Thyroid gland (tissue), 4 donors: ENCODE measurements around the gene NPC1. TPM values are rescaled to one million over a fixed set of nuclear protein-coding genes. Genes with fewer than 3 reads are reported as not detected.
A peak's percentile ranks its signal among the peaks of the same experiment; 100 is the strongest.
"Not testable (repeated sequence)": the region's sequence is repeated elsewhere in the genome, so short reads cannot be mapped to it uniquely, and the experiment has no call there.

Experiments
- DNase-seq, 2 donors: peaks; one replicate each; pipeline ENCODE4 v3.0.0-alpha.2; 2019
- H3K27ac ChIP-seq, 3 donors: fragments of 200-600 bp; sonication (generic); 1 replicate in 2 of 3; 2 replicates in 1 of 3; pipeline ENCODE4 v1.5.1; 2016 to 2019; ENCODE audit warnings: mild to moderate bottlenecking in 1 of 3, moderate library complexity in 1 of 3
- H3K27me3 ChIP-seq: fragments of 200-600 bp; sonication (generic); one replicate; pipeline ENCODE4 v1.5.1; 2019
- H3K36me3 ChIP-seq, 2 donors: fragments of 200-600 bp; sonication (generic); one replicate each; pipeline ENCODE4 v1.5.1; 2016 to 2019
- H3K4me1 ChIP-seq, 2 donors: fragments of 200-600 bp; sonication (generic); one replicate each; pipeline ENCODE4 v1.5.1; 2017 to 2019
- H3K4me3 ChIP-seq, 3 donors: fragments of 200-600 bp; sonication (generic); replicated peaks in 1 of 3; 1 replicate in 2 of 3; 2 replicates in 1 of 3; pipeline ENCODE4 v1.5.1; 2016; ENCODE audit warnings: mild to moderate bottlenecking in 1 of 3
- H3K9me3 ChIP-seq: fragments of 200-600 bp; sonication (generic); one replicate; pipeline ENCODE4 v1.5.1; 2017
- POLR2A ChIP-seq, 2 donors: fragments of 450-650 bp; IDR thresholded peaks; one replicate each; pipeline ENCODE4 v1.6.1; 2017; ENCODE audit warnings: antibody characterized with exemption in 2 of 2, mild to moderate bottlenecking in 2 of 2, moderate library complexity in 1 of 2
- WGBS, 2 donors: methylation state at CpG; one replicate each; pipeline ENCODE4 v1.1.5; 2017; 5-methylcytosine and 5-hydroxymethylcytosine counted together
- intact Hi-C: fragments of 100-400 bp; cut with DNase I; formaldehyde crosslinking; loops from one replicate; pipeline ENCODE4 v1.15.1; 2023
- total RNA-seq, 4 donors: library from RNA; depleted of rRNA; stranded (reverse); fragments of >200 nt; gene quantifications; one replicate each; pipeline ENCODE4 v1.2.3, GENCODE V29; 2016
- TF ChIP-seq, protein P1 (sequence below), 6 experiments: fragments of 200-600 bp in 3 of 6; fragments of 450-650 bp in 3 of 6; sonication (generic) in 3 of 6; IDR thresholded peaks; one replicate each; pipeline ENCODE4 v1.5.1; 2016 to 2019; ENCODE audit warnings: antibody characterized with exemption in 6 of 6, mild to moderate bottlenecking in 2 of 6, inconsistent platforms in 1 of 6, moderate library complexity in 1 of 6

Gene NPC1
- total RNA-seq, 4 donors from 2014 or later = 32.8 to 68.6 (median 42.0) TPM

DNA sequence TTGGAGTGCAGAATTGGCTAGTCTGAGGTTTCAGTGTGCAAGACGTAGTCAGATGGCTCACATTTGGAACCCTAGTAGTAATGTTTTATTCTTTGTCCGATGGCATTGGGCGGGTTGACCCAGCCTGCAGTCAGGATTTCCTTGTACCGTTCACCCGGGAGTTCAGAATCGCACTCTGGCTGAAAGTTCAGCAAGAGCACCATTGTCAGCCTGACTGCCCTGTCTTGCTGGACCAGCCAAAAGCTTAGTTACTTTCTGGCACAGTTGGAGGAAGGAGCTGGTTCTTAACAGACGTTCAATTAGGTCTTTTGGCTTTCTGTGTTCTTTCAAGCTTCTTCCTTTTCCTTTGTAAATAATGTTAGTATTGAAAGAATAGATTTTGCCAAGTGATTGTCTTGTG is 64.4 kb downstream of the NPC1 start:
- peaks cover 61 to 75% of the 10 kb centered on the region in 2 donors for H3K36me3 ChIP-seq
- no peaks in the 10 kb centered on the region for H3K4me1 ChIP-seq
- WGBS, 2 donors = 74 to 85% methylated on average over 7 of the region's 7 CpGs
- H3K9me3 ChIP-seq = no peaks in the 10 kb centered on the region
- no peak overlapping the region for H3K27ac ChIP-seq
- intact Hi-C loops = no loop called here
- no peaks in the 10 kb centered on the region for H3K27me3 ChIP-seq
- DNase-seq = no peak
- H3K4me3 ChIP-seq = no peak overlapping the region
- no peak for TF ChIP-seq POLR2A (IDR thresholded peaks at IDR 0.05)
- TF ChIP-seq, protein P1, sequence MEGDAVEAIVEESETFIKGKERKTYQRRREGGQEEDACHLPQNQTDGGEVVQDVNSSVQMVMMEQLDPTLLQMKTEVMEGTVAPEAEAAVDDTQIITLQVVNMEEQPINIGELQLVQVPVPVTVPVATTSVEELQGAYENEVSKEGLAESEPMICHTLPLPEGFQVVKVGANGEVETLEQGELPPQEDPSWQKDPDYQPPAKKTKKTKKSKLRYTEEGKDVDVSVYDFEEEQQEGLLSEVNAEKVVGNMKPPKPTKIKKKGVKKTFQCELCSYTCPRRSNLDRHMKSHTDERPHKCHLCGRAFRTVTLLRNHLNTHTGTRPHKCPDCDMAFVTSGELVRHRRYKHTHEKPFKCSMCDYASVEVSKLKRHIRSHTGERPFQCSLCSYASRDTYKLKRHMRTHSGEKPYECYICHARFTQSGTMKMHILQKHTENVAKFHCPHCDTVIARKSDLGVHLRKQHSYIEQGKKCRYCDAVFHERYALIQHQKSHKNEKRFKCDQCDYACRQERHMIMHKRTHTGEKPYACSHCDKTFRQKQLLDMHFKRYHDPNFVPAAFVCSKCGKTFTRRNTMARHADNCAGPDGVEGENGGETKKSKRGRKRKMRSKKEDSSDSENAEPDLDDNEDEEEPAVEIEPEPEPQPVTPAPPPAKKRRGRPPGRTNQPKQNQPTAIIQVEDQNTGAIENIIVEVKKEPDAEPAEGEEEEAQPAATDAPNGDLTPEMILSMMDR (IDR thresholded peaks at IDR 0.05) = no peak

DNA sequence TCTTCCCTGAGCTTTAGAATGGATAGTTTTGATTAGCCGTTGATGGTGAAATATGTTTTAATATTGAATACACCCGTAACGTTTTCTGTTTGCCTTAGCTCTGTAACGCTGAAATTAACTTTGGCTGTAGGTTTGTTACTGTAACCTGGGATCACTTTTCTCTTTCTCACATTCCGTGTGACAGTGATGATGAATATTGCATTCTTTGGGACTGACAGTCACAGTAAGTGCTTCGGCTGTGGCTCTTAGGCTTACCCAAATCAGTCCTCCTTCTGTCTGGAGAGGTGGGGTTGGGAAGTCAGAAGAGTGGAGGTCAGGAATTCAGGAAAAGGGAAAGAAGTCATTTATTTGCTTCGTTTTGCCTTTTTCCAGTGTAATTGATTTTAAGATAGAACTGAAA is 65.0 kb downstream of the NPC1 start:
- WGBS, 2 donors = 86 to 87% methylated on average over 7 of the region's 7 CpGs
- no peak for DNase-seq
- Histone ChIP-seq H3K27ac (no peak overlapping the region), H3K27me3 (no peaks in the 10 kb centered on the region), H3K4me1 (no peaks in the 10 kb centered on the region), H3K9me3 (no peaks in the 10 kb centered on the region), H3K4me3 (no peak overlapping the region), H3K36me3 (peaks cover 55 to 69% of the 10 kb centered on the region in 2 donors)
- intact Hi-C loops = no loop called here
- TF ChIP-seq POLR2A (IDR thresholded peaks at IDR 0.05) = no peak
- TF ChIP-seq, protein P1 (IDR thresholded peaks at IDR 0.05) = no peak

DNA sequence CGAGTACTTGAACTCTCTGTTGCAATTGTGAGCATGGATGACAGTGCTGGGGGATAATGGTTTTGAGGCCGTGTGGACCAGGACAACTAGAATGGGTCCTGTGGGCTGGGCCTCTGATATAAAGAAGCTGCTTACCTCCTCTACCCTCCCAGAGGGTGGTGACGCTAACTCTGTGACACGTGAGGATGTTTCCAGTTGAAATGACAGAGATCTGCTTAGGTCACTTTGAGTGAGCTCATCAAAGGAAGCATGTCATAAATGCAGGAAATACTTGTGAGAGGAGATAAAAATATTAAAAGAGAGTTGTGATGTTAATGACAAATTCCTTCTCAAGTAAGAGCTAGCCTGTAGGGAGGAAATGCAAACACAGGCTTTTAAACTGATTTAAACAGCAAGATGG is 66.6 kb downstream of the NPC1 start:
- DNase-seq = no peak
- Histone ChIP-seq H3K27me3 (no peaks in the 10 kb centered on the region), H3K9me3 (no peaks in the 10 kb centered on the region), H3K27ac (no peak overlapping the region), H3K4me1 (peaks cover 0 to 11% of the 10 kb centered on the region in 2 donors), H3K36me3 (peaks cover 43 to 58% of the 10 kb centered on the region in 2 donors), H3K4me3 (no peak overlapping the region)
- TF ChIP-seq POLR2A (IDR thresholded peaks at IDR 0.05) = no peak
- TF ChIP-seq, protein P1 (IDR thresholded peaks at IDR 0.05) = no peak
- intact Hi-C loops = loop anchor here (5.0 kb wide), 1 partner anchor 68 kb away; the partner anchor contains the start of gene NPC1
- 78 to 87% methylated on average over 4 of the region's 4 CpGs for WGBS, 2 donors

DNA sequence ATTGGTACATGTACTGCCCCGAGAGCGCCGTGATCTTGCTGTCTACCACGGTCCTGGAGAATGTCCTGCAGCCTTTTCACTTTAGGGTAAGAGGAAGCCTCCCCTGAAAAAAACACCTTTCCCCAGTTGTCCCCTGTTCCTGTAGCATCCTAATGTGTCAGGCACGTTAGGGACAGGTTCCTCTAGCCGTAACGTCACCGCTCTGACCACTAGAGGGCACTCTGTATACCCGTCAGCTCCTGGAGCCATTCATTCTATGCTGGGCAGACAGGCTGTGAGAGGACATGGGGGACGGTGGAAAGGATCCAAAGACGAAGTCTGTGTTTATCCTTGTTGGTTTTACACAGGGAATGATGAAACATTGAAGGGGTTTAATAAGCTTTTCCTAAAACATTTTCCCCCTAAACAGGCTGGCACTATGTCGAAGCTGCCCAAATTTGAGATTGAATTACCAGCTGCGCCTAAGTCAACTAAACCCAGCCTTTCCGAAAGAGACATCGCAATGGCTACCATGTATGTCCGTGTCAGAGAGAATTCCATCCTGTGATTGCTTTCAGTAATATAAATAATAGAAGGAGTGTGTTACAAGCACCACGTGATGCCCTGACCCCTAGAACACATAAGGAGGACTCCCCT is 70.3 kb downstream of the NPC1 start:
- no peaks in the 10 kb centered on the region for H3K9me3 ChIP-seq
- intact Hi-C loops = loop anchor here (5.0 kb wide), 1 partner anchor 71 kb away; the partner anchor contains the start of gene NPC1
- peak; percentile 68 to 74 for DNase-seq
- H3K27me3 ChIP-seq = no peaks in the 10 kb centered on the region
- 46 to 51% methylated on average over 17 of the region's 17 CpGs for WGBS, 2 donors
- peaks cover 0 to 11% of the 10 kb centered on the region in 2 donors for H3K4me1 ChIP-seq
- TF ChIP-seq, protein P1 (IDR thresholded peaks at IDR 0.05) = peak; percentile 62 to 84 (median 68)
- no peak for TF ChIP-seq POLR2A (IDR thresholded peaks at IDR 0.05)
- H3K4me3 ChIP-seq = no peak overlapping the region
- H3K27ac ChIP-seq = no peak overlapping the region
- H3K36me3 ChIP-seq = peaks cover 23 to 32% of the 10 kb centered on the region in 2 donors

DNA sequence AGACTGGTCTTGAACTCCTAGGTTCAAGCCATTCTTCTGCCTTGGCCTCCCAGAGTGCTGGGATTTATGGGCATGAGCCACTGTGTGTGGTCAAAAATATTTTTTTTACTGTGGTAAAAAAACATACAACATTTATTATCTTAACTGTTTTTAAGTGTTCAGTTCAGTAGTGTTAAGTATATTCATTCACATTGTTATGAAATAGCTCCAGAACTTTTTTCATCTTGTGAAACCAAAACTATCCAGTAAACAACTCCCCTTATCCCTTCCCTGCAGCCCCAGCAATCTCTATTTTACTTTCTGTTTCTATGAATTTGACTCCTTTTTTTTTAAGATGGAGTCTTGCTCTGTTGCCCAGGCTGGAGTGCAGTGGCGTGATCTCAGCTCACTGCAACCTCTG is 73.7 kb downstream of the NPC1 start:
- peaks cover 17 to 22% of the 10 kb centered on the region in 2 donors for H3K36me3 ChIP-seq
- intact Hi-C loops = no loop called here
- no peak overlapping the region for H3K27ac ChIP-seq
- WGBS, 2 donors = 96 to 97% methylated on average over 1 of the region's 1 CpG
- H3K4me1 ChIP-seq = peaks cover 0 to 11% of the 10 kb centered on the region in 2 donors
- no peaks in the 10 kb centered on the region for H3K27me3 ChIP-seq
- TF ChIP-seq, protein P1 (IDR thresholded peaks at IDR 0.05) = no peak
- no peak for TF ChIP-seq POLR2A (IDR thresholded peaks at IDR 0.05)
- no peak for DNase-seq
- no peaks in the 10 kb centered on the region for H3K9me3 ChIP-seq
- no peak overlapping the region for H3K4me3 ChIP-seq

DNA sequence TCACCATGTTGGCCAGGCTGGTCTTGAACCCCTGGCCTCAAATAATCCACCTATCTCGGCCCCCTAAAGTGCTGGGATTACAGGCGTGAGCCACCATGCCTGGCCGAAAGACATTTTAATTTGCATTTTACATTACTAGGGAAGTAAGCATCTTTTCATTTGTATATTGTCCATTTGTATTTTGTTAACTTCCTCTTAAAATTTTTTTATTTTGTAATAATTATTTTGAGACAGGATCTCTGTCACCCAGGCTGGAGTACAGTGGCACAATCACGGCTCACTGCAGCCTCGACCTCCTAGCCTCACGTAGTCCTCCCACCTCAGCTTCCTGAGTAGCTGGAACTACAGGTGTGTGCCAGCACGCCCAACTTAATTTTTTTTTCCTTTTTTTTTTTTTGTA is 74.1 kb downstream of the NPC1 start:
- DNase-seq, H3K27me3 ChIP-seq, H3K27ac ChIP-seq, intact Hi-C loops, H3K9me3 ChIP-seq, H3K4me3 ChIP-seq: not testable (repeated sequence)
- WGBS, 2 donors = 92 to 97% methylated on average over 7 of the region's 7 CpGs
- Histone ChIP-seq H3K4me1 (peaks cover 0 to 11% of the 10 kb centered on the region in 2 donors), H3K36me3 (peaks cover 17 to 25% of the 10 kb centered on the region in 2 donors)

DNA sequence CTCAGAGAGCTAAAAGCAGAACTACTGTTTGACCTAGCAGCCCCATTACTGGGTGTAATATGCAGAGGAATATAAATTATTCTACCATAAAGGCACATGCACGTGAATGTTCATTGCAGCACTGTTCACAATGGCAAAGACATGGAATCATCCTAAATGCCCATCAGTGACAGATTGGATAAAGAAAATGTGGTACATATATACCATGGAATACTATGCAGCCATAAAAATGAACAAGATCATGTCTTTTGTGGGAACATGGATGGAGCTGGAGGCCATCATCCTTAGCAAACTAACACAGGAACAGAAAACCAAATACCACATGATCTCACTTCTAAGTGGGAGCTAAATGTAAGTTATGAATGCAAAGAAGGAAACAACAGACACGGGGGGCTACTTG is 75.4 kb downstream of the NPC1 start:
- intact Hi-C loops, H3K9me3 ChIP-seq, H3K27me3 ChIP-seq, H3K4me1 ChIP-seq, H3K4me3 ChIP-seq, DNase-seq, H3K27ac ChIP-seq: not testable (repeated sequence)
- 94 to 97% methylated on average over 2 of the region's 2 CpGs for WGBS, 2 donors
- peaks cover 17 to 25% of the 10 kb centered on the region in 2 donors for H3K36me3 ChIP-seq
